Right renal cortex interstitium (tissue), 3 donors: ENCODE data around the gene USH2A. TPM values are rescaled to one million over a fixed set of nuclear protein-coding genes. Genes with fewer than 3 reads are reported as not detected.

Experiments used
- DNase-seq, 3 donors: peaks; one replicate each; pipeline ENCODE4 v3.0.0-alpha.2; 2013; ENCODE audit warnings: low read depth in 3 of 3, low spot score in 2 of 3
- polyA plus RNA-seq, 3 donors: library from polyadenylated mRNA; unstranded; fragments of 120-200 nt; gene quantifications; one replicate each; pipeline ENCODE4 v1.2.1, GENCODE V29; 2013; ENCODE audit not compliant: insufficient read length in 3 of 3

USH2A gene
- polyA plus RNA-seq, 3 donors = 0.22 to 0.53 (median 0.33) TPM

DNA sequence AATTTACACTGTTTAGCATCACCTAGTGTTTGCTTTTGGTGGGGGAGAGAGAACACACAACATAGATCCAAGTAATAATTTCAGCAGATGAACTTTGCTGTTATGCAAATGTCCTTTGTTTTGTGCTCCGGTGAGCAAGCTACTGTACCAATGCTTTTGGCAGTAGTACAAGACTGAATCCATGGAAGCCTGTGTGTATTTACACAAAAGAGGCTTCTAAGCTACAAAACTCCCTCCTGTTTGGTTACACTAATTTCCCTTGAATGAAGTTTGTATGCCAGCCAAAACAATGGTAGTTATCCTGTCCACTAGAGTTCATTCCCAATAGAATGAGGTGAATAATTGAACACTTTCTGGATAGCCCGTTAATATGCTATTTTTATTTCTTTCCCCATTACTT, 535.6 kb downstream of the USH2A start:
- no peak for DNase-seq

DNA sequence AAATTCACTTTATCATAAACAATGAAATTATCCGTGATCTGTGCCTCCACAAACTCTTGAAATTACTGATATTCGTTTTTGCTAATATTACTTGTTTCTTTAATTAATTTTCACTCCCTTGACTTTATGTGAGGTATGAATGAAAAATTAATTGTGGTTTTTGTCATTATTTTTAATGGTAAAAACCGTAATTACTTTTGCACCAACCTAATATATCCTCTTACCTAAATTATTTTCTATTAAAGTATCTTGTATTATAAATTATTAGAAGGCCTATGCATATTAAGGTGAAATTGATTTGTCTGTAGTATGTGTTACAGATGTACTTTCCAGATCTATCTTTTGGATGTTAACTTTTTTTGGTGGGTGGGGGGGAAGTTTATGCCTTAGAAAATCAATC, 540.2 kb downstream of the USH2A start:
- DNase-seq = no peak

DNA sequence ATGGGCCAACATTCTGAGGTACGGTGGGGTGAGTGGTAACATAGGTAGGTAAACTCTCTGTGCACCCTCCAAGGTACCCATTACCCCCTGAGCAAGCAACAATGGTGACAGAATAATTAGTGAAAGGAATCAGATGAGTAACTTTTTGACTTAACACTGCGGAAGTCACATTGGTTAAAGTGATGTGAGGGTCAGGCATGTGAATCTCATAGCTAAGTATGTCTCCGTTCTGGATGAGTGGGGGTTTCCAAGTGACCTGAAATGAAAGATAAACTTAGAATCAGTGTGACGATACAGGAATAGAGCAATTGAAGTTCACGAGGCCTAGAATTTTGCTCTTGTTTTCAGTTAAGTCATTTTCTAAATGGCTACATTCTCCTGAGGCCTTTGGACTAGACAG, 544.4 kb downstream of the USH2A start:
- no peak for DNase-seq

DNA sequence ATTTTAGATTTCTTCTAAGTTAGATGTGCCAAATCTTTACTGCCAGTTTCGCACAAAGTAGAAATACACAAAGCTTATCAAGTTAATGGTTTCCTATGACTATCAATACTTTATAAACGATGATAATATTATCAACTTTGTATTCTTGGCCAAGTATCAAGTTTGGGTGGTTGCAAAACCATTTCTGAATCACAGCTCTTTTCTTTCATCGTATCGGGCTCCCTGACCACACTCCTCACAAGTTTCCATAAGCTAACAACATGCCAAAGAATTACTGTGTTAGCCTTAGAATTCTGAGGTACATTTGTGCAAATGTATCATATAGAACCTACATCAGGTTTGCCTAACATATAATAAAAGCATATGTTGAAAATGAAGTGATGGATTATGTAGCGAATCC, 545.1 kb downstream of the USH2A start:
- DNase-seq = no peak

DNA sequence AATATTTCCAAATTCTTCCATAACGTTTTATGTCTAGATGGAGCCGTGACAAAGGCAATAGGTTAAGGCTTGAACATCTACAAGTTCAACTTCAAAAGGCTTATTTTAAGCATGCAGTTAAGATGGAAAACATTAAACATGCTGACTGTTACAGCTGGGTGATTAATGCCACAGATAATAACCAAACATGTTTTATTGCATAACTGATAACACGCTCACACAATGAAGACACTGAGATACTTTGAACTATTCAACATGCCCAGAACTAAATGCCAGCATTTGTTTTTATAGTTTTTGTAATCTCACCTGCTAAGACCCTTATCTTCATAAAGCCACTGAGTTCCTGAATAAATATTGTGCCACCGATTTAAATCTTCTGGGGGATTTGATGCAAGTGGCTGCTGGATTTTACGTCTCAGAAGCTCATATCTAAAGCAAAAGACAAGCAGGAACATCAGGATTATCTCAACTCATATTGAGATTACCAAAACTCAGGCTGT, 545.7 kb downstream of the USH2A start:
- no peak for DNase-seq

DNA sequence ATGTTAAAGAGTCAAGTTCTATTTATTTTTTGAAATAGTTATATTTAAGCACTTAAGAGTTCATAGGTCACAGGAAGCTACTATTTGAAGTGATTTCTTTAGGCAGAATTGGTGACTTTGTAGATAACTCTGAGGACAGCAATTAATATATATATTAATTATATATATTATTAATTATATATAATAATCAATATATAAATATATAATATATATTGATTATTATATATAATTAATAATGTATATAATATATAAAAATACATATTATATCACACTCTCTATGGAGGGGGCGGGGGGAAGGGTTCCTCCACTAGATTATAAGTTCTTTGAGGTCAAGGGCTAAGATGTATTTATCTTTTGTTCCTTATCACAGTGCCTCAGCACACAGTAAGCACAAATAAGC, 547.5 kb downstream of the USH2A start:
- no peak for DNase-seq

DNA sequence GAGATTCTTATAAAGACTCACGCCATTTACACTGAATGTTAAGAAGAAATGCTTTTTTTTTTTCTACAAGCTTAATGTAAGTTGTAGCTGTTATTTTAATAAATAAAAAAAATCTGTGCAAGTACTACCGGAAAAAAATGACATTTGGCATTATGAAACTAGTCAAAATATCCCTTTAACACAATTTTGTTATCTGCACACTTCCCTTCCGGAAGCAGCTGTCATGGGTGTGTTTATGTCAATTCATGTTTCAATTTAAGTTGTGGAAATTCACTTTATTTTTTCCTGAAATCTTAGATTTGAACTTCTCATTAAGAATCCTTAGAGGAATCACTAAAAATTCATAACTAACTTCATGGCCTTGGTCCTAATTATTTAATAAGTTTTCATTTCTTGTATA, 548.0 kb downstream of the USH2A start:
- no peak for DNase-seq

DNA sequence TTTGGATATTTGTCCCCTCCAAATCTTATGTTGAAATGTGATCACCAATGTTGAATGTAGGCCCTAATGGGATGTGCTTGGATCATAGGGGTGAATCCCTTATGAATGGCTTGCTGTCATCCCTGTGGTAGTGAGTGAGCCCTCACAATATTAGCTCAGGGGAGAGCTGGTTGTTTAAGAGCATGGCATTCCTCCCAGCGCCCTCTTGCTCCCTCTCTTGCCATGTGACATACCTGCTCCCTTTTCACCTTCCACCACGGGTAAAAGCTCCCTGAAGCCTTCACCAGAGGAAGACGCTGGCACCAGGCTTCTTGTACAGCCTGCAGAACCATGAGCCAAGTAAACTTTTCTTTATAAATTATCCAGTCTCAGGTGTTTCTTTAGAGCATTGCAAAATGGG, 550.6 kb downstream of the USH2A start:
- no peak for DNase-seq

DNA sequence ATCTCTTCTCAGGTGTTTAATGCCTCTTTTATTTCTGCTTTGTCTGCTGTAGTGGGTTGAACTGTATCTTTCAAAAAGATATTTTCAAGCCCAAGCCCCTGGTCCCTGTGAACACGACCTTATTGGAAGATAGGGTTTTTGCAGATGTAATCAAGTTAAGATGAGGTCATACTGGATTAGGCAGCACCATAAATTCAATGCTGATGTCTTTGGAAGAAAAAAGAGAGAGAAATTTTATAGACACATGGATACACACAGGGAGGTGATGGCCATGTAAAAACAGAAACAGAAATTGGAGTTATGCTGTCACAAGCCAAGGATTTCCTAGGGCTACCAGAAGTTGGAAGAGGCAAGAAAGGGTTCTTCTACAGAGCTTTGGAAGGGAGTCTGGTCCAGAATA, 554.7 kb downstream of the USH2A start:
- DNase-seq = no peak

DNA sequence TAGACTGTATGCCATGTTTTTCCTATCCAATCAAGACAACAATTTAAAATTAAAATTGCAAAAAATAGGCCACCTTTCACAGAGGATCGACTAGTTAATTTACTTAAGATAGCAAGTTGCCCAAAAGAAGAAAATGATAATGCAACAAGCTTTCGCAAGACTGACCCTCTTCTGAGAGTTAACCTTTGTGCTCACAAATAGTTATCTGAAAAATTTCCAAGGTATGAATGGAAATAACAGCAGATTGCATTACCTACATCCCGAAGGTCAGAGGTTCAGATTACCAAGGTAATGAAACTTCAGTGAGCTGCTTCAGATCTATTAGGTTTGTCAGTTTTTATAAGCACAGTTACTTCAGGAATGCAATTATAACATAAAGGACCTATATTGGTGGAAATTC, 558.2 kb downstream of the USH2A start:
- no peak for DNase-seq

DNA sequence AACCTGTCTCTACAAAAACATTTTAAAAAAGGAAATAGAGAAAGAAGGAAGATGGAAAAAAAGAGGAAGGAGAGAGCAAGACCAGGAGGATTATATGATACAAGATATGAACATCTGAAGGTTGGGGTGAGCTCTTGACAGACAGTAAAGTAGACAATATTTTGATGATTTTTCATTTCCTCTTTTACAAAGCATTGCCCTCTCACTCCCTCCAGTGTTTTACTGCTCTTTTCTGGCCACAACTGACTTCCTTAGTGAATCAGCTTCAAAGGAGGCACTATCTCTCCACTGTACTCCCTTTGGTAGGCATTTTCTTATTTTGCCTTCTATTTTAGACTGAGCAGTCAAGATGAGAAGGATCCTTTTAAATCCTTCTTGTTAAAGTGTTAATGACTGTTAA, 559.5 kb downstream of the USH2A start:
- DNase-seq = no peak

DNA sequence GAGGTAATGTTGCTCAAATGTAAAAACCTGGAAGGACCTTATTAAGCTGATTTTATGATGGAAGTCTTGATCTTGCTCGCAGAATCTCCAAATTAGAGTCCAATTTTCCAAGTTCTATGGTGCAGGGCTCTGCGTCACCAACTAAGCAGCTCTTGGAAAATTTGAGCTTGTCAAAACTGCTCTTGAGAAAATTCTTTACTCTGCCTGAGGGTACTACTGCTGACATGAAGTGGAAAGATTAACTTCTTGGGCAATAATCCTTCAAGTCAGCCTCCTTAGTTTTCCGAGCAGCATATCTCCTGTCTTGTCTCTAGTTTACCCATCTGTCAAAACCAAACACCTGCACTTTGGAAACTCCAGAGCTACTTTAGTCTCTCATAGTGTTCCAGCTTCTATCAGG, 562.4 kb downstream of the USH2A start:
- no peak for DNase-seq

DNA sequence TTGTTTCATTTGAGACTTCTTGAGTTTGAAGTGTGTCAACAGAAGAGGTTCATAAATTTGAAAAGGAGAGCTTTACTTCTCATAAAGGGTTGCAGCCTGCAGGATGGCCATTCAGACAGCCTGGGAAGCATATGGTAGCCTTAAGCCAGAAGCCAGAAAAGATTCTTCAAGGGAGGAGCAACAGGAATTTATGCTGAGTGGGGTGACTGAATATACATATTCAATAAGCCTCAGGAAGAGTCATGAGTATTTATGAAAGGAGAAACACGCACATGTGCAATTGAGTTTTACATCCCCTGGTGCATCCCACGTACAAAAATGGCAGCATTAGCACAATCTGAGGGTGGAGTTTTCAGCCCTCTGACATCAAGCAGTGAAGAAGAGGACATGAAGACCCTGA, 565.9 kb downstream of the USH2A start:
- no peak for DNase-seq

DNA sequence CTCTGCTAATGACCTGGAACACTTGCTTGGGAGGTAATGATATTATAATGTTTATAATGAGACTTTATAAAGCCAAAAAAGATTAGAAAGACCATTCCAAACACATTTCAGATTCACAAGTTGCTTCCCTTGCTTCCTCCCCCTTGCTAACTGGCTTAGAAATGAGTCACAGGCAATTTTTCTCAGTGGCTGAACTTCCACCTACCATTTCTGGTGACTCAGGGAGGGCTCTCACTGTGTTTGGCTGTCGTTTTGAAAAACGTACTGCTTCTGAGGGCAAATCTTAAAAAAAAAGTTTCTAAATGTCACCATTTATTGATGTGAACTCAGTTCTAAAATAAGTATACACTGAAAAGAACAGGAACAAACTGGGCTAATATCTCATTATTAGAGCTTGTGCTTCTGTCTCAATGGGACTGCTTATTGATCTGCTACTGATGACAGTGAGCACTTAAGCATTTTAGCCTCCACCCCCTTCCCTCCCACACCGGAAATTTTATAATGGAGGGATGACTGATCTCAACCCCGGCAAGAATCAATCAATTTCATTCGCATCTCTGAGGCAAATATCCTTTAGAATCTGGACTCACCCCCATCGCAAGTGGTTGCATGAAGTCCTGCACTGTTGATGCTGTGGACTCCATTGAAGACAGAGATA, 577.9 kb downstream of the USH2A start:
- no peak for DNase-seq

DNA sequence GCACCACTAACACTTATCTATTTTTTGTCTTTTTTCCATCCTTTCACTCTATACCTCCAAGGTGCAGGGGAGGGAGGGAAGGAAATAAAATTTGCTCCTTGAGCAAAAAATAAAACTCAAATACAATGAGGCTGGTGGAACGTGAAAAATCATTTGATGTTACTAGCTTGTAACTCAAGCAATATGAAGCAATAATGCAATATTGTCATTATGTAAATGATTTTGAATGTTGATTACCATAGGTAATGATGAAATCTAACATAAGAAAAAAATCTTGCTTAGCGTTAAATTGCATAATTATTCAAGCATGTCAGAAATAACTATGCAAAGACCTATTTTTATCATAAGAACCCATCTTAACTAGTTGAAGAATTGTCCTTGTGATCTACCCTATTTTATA, 578.5 kb downstream of the USH2A start:
- no peak for DNase-seq

DNA sequence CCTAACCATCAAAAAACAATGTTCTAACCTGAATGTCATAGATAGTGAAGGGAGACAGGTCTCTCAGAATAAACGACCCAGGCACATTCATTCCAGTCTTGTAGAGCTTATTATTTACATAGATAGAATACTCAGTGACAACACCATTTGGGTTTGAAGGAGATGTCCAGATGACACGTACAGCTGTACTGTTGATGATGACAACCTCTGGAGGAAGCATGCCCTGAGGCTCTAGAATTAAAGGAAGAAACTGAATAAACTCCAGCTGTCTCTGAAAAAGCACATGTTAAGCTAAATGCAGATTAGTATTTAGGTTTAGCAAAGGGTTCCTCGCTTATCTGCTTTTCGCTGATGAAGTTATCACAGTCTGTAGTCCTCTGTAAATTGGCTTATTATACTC, 579.0 kb downstream of the USH2A start:
- no peak for DNase-seq

DNA sequence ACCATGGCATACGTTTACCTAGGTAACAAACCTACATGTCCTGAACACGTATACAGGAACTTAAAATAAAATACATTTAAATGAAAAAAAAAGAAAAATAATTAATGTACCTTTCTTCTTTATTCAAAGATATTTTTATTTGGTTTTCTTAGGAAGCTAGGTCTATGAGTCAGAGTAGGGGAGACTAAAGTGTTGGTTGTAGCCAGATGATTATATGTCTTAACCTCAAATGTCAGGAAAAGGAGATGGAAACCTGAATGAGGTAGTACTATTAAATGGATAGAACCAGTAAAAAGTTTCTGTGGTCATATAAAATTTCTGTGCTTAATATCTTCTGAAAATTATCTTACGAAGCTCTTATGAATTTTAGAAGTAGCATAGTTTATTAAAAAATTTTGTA, 580.3 kb downstream of the USH2A start:
- DNase-seq = no peak

DNA sequence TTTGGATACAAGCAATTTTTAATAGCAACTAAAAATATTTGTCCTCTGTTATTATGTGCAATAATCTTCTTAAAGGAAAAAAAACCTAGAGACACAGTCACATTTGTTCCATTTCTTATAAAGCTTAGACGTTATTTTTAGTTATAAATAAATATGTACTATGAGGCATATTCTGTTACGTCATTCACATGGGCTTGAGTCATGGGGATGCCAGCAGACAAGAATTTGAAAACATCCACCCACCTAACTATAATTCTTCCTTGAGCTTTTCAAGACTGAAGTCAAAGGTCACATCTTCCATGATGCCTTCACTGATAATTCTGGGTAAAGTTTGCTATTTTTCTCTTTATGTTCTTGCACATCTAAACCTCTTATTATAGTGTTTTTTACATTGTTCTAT, 587.3 kb downstream of the USH2A start:
- DNase-seq = no peak

DNA sequence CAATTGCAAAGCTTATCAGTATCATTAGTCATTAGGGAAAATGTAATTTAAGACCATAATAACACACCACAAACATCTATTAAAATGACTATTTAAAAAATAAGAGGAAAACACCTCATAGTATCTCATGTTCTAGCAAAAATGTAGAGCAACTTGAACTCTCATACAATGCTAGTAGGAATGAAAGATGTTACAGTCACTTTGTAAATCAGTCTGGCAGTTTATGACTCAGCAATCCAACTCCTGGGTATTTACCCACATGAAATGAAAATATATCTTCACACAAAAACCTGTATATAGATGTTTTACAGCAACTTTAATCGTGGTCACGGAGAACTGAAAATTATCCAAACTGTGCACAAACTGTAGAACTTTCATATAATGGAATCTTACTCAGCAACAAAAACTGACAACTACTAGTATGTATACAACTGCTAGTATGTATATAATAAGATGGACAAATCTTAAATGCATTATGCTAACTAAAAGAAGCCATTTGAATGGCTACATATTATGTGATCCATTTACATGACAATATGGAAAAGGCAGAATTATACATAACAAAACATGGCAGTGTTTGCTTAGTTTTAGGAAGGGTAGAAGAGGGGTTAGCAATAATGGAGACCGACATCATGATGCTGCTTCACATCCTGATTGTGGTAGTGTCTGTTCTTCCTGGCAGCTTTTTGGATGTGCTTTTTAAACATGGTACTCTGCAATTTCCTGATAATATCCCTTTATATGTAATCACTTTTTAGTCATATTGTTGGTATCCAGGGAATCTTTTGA, 589.1 kb downstream of the USH2A start:
- no peak for DNase-seq

DNA sequence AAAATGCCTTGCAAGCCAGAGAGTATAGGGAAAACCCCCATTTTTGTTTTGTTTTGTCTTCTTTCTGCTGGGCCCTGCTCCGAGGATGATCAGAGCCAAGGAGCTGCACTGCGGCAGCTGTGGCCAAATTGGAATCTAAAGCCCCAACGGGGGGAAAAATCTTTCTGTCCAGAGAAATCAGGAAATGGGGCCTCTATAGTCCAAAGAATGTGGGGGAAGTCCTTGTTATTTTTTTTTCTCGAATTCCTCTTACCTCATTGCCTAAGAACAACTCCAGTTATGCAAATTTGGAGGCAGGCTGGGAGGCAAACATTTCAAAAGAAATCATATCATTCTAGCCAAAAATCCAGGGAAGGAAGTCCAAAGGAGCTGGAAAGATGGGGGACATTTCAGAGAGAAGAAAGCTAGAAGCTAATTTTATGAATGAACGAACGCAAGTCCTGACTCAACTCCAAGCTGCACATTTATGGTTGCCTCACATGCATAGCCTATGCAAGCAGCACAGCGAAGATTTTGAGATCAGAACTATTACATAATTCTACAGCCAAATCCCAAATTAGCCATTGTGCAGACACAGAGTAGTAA, 592.9 kb downstream of the USH2A start:
- no peak for DNase-seq

DNA sequence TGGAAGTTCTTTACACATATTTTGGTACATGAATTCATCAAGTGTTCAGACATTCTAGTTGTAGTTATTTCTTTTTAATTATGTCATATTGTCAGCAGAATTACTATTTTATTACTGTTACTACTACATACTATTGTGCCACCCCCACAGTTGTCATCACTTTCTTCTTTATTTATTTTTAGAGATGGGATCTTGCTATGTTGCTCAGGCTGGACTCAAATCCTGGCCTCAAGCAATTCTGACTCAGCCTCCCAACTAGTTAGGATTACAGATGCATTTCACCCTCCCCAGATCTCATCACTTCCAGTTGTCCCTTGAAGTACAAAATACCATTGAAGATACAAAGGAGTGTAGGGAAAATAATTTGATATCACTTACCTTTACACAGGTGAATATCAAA, 598.2 kb downstream of the USH2A start:
- no peak for DNase-seq

DNA sequence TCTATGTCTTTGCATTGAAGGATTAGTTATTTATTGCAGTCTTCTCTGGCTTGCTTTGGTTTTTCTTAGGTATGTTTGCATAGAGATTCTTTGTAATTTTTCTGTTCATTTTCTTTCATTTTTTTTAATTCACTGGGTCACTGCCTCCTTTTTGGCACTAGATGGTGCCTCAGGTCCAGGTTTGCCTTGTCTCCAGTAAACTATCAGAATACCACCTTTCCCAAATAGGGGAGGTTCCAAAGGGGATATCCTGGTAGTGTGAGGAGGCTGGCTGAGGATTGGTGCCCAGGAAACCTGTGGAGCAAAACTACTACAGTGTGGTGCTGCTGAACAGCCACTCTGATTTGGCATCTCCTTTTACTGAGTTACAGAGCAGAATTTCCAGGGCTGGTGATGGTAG, 599.0 kb downstream of the USH2A start:
- DNase-seq = no peak
